Esophagus squamous epithelium (tissue), 5 donors: Measurements from ENCODE around the gene CLDN15. TPM values are rescaled to one million over a fixed set of nuclear protein-coding genes. Genes with fewer than 3 reads are reported as not detected.

Source experiments
- DNase-seq: peaks from one replicate; lab custom pipeline; 2025; lab: John Stamatoyannopoulos, UW
- H3K27ac ChIP-seq, 4 donors: fragments of 200-600 bp; sonication (generic); one replicate each; pipeline ENCODE4 v1.5.1; 2016 to 2019; ENCODE audit warnings: mild to moderate bottlenecking in 1 of 4
- H3K27me3 ChIP-seq, 4 donors: fragments of 200-600 bp; sonication (generic); 1 replicate in 3 of 4; 2 replicates in 1 of 4; pipeline versions ENCODE4 v1.5.1 to v1.6.0; 2017 to 2021; ENCODE audit warnings: antibody characterized with exemption in 1 of 4
- H3K36me3 ChIP-seq, 3 donors: fragments of 200-600 bp; sonication (generic); one replicate each; pipeline ENCODE4 v1.5.1; 2016 to 2019
- H3K4me1 ChIP-seq, 3 donors: fragments of 200-600 bp; sonication (generic); one replicate each; pipeline ENCODE4 v1.5.1; 2017 to 2019
- H3K4me3 ChIP-seq, 4 donors: fragments of 200-600 bp; sonication (generic); 1 replicate in 3 of 4; 2 replicates in 1 of 4; pipeline ENCODE4 v1.5.1; 2016 to 2019; ENCODE audit warnings: mild to moderate bottlenecking in 2 of 4, moderate library complexity in 1 of 4
- H3K9me3 ChIP-seq, 3 donors: fragments of 200-600 bp; sonication (generic); one replicate each; pipeline ENCODE4 v1.5.1; 2016 to 2019
- POLR2A ChIP-seq, 4 donors: fragments of 450-650 bp; IDR thresholded peaks; one replicate each; pipeline ENCODE4 v1.6.1; 2017; ENCODE audit warnings: antibody characterized with exemption in 4 of 4, mild to moderate bottlenecking in 4 of 4, moderate library complexity in 3 of 4
- WGBS, 2 donors: methylation state at CpG; one replicate each; pipeline ENCODE4 v1.1.5; 2018; 5-methylcytosine and 5-hydroxymethylcytosine counted together
- intact Hi-C: fragments of 100-400 bp; cut with DNase I; formaldehyde crosslinking; loops from one replicate; pipeline ENCODE4 v1.15.0; 2022
- total RNA-seq, 4 donors: library from RNA; depleted of rRNA; stranded (reverse); fragments of >200 nt; gene quantifications; one replicate each; pipeline ENCODE4 v1.1.0, GENCODE V29; 2016
- TF ChIP-seq, protein P1 (sequence below), 6 experiments: fragments of 450-650 bp in 4 of 6; fragments of 200-600 bp in 2 of 6; sonication (generic) in 2 of 6; IDR thresholded peaks; one replicate each; pipeline ENCODE4 v1.5.1; 2016 to 2019; ENCODE audit warnings: antibody characterized with exemption in 6 of 6, mild to moderate bottlenecking in 4 of 6, moderate library complexity in 4 of 6
- donor health status: DM: yes; HTN: yes; CAD: no.

The CLDN15 gene
- total RNA-seq, 4 donors from 2014 or later, result 3.1 to 6.7 (median 4.2) TPM

DNA sequence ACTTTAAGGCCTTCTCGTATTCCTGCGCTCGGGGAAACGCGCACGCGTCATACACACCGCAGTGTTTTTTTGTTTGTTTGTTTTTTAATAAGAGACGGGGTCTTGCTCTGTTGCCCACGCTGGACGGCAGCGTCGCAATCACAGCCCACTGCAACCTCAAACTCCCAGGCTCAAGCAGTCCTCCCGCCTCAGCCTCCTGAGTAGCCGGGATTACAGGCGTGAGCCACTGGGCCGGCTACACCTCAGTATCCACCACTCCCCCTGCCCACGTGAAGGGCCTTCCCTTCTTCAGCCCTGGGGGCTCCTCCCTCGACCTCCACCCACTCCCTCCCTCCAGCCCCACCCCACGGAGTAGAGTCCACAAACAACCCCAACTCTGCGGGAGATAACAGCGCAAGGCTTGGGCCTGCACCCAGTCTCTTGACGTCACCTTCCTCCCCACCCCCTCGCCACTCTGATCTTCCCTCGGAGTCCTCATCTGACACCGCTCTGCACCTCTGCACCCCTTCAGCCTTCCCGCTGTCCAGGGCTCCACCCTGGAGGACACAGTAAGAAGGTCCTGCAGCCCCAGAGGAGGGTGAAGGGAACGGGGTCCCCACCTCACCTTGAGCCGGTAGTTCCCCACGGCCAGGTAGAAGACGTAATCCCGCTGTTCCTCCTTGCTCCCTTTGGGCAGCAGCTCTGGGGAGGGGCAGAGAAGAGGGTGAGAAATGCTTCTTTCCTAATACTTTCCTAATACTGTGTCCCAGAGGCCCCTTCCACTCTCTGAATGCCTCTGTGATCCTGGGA lies 2.8 kb upstream of the CLDN15 start:
- Histone ChIP-seq H3K27me3 (no peaks in the 10 kb centered on the region), H3K9me3 (no peaks in the 10 kb centered on the region), H3K4me1 (peaks cover 13 to 95% (median 47%) of the 10 kb centered on the region in 3 donors), H3K36me3 (peaks cover 0 to 59% (median 13%) of the 10 kb centered on the region in 3 donors), H3K27ac (peak overlapping the region in 3 of 4 donors; percentile 48 to 85 (median 81)), H3K4me3 (no peak overlapping the region)
- DNase-seq, result no peak
- intact Hi-C loops, result no loop called here
- TF ChIP-seq, protein P1, sequence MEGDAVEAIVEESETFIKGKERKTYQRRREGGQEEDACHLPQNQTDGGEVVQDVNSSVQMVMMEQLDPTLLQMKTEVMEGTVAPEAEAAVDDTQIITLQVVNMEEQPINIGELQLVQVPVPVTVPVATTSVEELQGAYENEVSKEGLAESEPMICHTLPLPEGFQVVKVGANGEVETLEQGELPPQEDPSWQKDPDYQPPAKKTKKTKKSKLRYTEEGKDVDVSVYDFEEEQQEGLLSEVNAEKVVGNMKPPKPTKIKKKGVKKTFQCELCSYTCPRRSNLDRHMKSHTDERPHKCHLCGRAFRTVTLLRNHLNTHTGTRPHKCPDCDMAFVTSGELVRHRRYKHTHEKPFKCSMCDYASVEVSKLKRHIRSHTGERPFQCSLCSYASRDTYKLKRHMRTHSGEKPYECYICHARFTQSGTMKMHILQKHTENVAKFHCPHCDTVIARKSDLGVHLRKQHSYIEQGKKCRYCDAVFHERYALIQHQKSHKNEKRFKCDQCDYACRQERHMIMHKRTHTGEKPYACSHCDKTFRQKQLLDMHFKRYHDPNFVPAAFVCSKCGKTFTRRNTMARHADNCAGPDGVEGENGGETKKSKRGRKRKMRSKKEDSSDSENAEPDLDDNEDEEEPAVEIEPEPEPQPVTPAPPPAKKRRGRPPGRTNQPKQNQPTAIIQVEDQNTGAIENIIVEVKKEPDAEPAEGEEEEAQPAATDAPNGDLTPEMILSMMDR (IDR thresholded peaks at IDR 0.05), result no peak
- TF ChIP-seq POLR2A (IDR thresholded peaks at IDR 0.05), result no peak
- 88 to 91% methylated on average over 22 to 25 of the region's 32 CpGs for WGBS, 2 donors

DNA sequence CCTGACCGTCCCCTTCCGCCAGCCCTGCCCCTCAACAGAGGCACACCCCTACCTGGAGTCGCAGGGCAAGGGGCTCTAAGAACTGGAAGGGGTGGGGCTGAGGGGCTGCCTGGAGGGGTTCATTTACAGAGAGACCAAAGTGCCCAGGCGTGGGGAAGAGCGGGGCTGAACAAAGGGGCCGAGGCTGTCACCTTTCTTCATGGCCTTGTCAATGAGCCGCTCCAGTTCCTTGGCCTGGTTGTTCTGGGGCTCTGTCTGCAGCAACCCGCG lies 2.3 kb upstream of the CLDN15 start:
- intact Hi-C loops, result no loop called here
- peaks cover 8 to 96% (median 44%) of the 10 kb centered on the region in 3 donors for H3K4me1 ChIP-seq

DNA sequence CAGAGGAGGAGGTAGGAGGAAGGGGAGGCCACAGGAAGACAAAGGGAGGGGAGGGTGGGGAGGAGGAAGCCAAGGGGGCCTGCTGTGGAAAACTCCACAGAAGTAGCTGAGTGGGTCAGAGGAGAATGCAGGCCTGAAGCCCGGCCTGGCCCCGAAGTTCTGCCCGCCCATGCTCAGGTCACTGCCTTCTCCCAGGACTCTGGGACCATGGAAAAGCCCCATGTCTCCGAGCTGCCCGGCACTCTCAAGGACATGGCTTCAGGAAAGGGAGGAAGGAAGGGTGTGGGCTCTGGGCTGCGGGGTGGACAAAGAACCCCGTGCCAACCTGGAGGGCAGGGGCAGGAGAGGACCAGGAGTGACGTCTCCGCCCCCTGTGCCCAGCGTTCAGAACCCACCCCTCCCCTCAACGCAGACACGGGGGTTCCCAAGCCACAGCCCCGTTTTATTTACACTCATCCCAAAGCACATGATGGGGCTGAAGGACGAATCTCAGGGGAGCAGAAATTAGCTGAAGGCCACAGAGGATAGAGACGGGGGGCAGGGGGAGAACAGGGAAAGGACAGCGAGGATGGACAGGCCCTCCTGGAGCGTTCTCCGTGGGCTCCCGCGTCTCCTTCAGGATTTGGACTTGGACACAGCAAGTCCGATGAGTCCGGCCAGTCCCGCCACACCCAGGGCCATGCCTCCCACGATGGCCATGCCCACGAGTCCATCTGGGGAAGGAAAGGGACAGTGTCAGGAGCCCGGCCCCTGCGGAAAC lies 1.8 kb upstream of the CLDN15 start:
- Histone ChIP-seq H3K27ac (peak overlapping the region; percentile 55 to 85 (median 78)), H3K4me1 (peaks cover 8 to 98% (median 44%) of the 10 kb centered on the region in 3 donors), H3K9me3 (no peaks in the 10 kb centered on the region), H3K4me3 (no peak overlapping the region), H3K27me3 (no peaks in the 10 kb centered on the region), H3K36me3 (peaks cover 0 to 59% (median 13%) of the 10 kb centered on the region in 3 donors)
- 82% methylated on average over 14 of the region's 27 CpGs; no CpG with 5 or more reads in 1 of the 2 donors for WGBS, 2 donors
- intact Hi-C loops, result no loop called here
- DNase-seq, result no peak
- TF ChIP-seq, protein P1 (IDR thresholded peaks at IDR 0.05), result no peak
- TF ChIP-seq POLR2A (IDR thresholded peaks at IDR 0.05), result no peak

More for the DNA sequence above, 2.3 kb upstream of the CLDN15 start:
- H3K36me3 ChIP-seq, result peaks cover 0 to 59% (median 13%) of the 10 kb centered on the region in 3 donors
- no peak for TF ChIP-seq POLR2A (IDR thresholded peaks at IDR 0.05)
- TF ChIP-seq, protein P1 (IDR thresholded peaks at IDR 0.05), result no peak
- peak overlapping the region; percentile 39 to 85 (median 64) for H3K27ac ChIP-seq
- no peaks in the 10 kb centered on the region for H3K27me3 ChIP-seq
- no peak for DNase-seq
- WGBS, 2 donors, result 87 to 91% methylated on average over 3 to 4 of the region's 9 CpGs
- no peak overlapping the region for H3K4me3 ChIP-seq
- no peaks in the 10 kb centered on the region for H3K9me3 ChIP-seq

DNA sequence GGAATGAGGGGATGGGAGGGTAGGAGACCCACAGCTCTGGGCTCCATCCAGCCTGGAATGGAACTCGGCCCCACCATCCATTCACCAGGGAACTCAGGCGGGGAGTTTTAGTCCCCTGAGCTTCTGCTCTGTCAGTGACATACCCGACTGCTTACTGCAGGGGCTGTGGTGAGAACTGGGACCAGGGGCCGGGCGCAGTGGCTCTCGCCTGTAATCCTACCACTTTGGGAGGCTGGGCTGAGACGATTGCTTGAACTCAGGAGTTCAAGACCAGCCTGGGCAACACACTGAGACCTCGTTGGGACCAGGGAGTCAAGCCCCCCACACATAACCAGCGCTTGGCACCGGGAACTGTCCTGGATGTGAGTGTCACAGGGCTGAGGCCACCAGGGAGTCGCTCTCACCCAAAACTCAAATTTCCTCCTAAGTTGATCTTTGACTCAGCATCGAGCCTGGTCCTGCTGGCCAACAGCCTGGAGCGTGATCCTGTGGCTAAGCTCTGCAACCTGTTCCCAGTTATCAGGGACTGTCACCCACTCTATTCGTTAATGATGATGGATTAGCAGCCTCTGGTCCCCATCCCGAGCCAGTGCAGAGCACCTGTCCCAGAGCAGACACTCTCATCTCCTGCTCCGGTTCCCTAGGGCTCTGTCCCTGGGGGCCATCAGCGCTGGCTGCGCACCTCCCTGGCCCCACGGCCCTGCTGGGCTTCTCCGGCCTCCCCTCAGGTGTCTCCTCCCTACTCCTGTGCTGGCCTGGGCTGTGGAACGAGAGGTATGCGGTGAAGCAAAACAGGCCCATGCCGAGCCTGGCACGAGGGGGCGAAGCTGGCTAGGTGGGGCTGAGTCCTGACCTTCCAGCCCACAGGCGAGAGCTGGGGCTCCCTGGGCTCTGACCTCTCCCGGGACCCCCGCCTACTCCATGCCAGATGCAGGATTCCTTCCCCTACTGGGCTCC lies 902 bp upstream of the CLDN15 start:
- H3K27ac ChIP-seq, result peak overlapping the region; percentile 55 to 85 (median 78)
- no peaks in the 10 kb centered on the region for H3K9me3 ChIP-seq
- H3K4me3 ChIP-seq, result peak overlapping the region in 1 of 4 donors; percentile 51
- peaks cover 0 to 59% (median 13%) of the 10 kb centered on the region in 3 donors for H3K36me3 ChIP-seq
- 52 to 65% methylated on average over 3 to 9 of the region's 28 CpGs for WGBS, 2 donors
- peaks cover 4 to 89% (median 39%) of the 10 kb centered on the region in 3 donors for H3K4me1 ChIP-seq
- TF ChIP-seq POLR2A (IDR thresholded peaks at IDR 0.05), result no peak
- H3K27me3 ChIP-seq, result no peaks in the 10 kb centered on the region
- DNase-seq, result no peak
- intact Hi-C loops, result no loop called here

DNA sequence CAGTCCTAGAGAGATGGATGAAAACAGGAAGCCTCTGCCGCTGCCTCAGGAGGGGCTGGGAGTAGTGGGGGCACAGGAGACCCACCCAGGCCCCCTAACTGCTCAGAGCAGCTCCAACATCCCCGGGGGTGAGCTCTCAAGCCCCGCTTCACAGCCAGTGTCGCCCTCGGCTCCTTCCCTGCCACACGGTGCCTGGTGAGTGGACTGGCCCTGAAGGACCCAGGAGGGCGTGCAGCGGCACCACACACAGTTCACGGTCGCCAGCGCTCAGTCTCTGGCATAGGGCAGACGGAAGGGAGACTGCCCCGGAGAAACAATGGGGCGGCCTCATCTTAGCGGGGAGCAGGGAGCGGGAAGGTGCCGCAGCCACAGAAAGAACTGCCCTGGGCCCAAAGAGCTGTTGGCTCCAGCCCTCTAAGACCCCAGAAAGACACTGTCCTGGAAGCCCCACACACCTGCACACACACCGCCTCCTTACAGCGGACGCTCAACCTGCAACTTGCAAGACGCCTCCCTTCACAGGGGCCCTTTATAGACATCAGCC lies 1.2 kb downstream of the CLDN15 start:
- H3K36me3 ChIP-seq, result peaks cover 0 to 59% (median 13%) of the 10 kb centered on the region in 3 donors

More for the DNA sequence above, 1.2 kb downstream of the CLDN15 start:
- no peaks in the 10 kb centered on the region for H3K9me3 ChIP-seq
- 77 to 92% methylated on average over 3 to 5 of the region's 21 CpGs for WGBS, 2 donors
- H3K27ac ChIP-seq, result peak overlapping the region in 2 of 4 donors; percentile 81 to 85
- peak overlapping the region in 2 of 4 donors; percentile 25 to 51 for H3K4me3 ChIP-seq
- intact Hi-C loops, result no loop called here
- no peaks in the 10 kb centered on the region for H3K27me3 ChIP-seq
- no peak for DNase-seq
- TF ChIP-seq, protein P1 (IDR thresholded peaks at IDR 0.05), result no peak
- TF ChIP-seq POLR2A (IDR thresholded peaks at IDR 0.05), result no peak
- peaks cover 7 to 87% (median 32%) of the 10 kb centered on the region in 3 donors for H3K4me1 ChIP-seq
